ENCODE data around the gene ZBED6. TPM values are rescaled to one million over a fixed set of nuclear protein-coding genes. Genes with fewer than 3 reads are reported as not detected.
A peak's percentile ranks its signal among the peaks of the same experiment; 100 is the strongest.

Gene ZBED6
- polyA plus RNA-seq, 1 of the 3 experiments (the other 2 are of a cell fraction) = 2.5 TPM

- peaks cover 30 to 37% of the 10 kb centered on the region in 2 experiments for H3K36me3 ChIP-seq (replicated peaks in 1 of 2; ENCODE audit: control insufficient read depth in 1 of 2, insufficient read depth in 2 of 2, low read length in 1 of 2)
- no peaks in the 10 kb centered on the region for H3K9me3 ChIP-seq
- no peak for TF ChIP-seq REST (IDR thresholded peaks at IDR 0.05; ENCODE audit: low read depth, low read length)
- TF ChIP-seq PBX3 (IDR thresholded peaks at IDR 0.05) = no peak
- no peak for TF ChIP-seq NFIC (IDR thresholded peaks at IDR 0.05; ENCODE audit: borderline replicate concordance)
- TF ChIP-seq ELF1 (IDR thresholded peaks at IDR 0.05) = no peak
- TF ChIP-seq MXI1 (IDR thresholded peaks at IDR 0.05; ENCODE audit: low read depth, low read length) = no peak
- no peak for TF ChIP-seq MEF2A (IDR thresholded peaks at IDR 0.05; ENCODE audit: borderline replicate concordance, low read depth)
- no peak for TF ChIP-seq GABPA (IDR thresholded peaks at IDR 0.05; ENCODE audit: low read depth)
- no peak for TF ChIP-seq USF1 (IDR thresholded peaks at IDR 0.05; ENCODE audit: borderline replicate concordance, low read depth)
- TF ChIP-seq RAD21 (IDR thresholded peaks at IDR 0.05; ENCODE audit: low read length) = no peak
- no peak for TF ChIP-seq MAX (IDR thresholded peaks at IDR 0.05; ENCODE audit: low read depth)
- TF ChIP-seq ZBTB33 (IDR thresholded peaks at IDR 0.05; ENCODE audit: borderline replicate concordance, low read depth) = no peak
- TF ChIP-seq NRF1 (IDR thresholded peaks at IDR 0.05; ENCODE audit: low read depth, low read length) = no peak
- TF ChIP-seq GATA2 (CRISPR knock-in tag; IDR thresholded peaks at IDR 0.05) = no peak
- no peak for TF ChIP-seq SIN3A (IDR thresholded peaks at IDR 0.05; ENCODE audit: borderline replicate concordance, low read depth, low read length)
- TF ChIP-seq RCOR1 (IDR thresholded peaks at IDR 0.05; ENCODE audit: low read length) = no peak
- H4K20me1 ChIP-seq (ENCODE audit: insufficient read depth) = peaks cover 36% of the 10 kb centered on the region
- H3F3A ChIP-seq (replicated peaks; ENCODE audit: insufficient read depth) = peaks cover 11% of the 10 kb centered on the region
- H3K4me2 ChIP-seq = peak overlapping the region; percentile 95
- H3K27ac ChIP-seq (ENCODE audit: low read depth in 2 of 2, low read length in 1 of 2) = peak overlapping the region; percentile 79 to 97
- ChIA-PET CTCF (interaction anchor here (1.0 to 2.6 kb wide), 2 partner anchors 93 to 334 kb away, joined by 3 to 12 read pairs; no protein-coding TSS in a partner anchor), POLR2A (no interaction called here)
- peak overlapping the region; percentile 97 for H3K9ac ChIP-seq
- no peaks in the 10 kb centered on the region for H3K9me2 ChIP-seq
- H3K4me3 ChIP-seq (ENCODE audit: low read depth in 2 of 2, low read length in 1 of 2) = peak overlapping the region; percentile 69 to 93
- WGBS (ENCODE audit: low lambda C conversion rate) = 78% methylated on average over 19 of the region's 19 CpGs
- peaks cover 40% of the 10 kb centered on the region for H3K79me2 ChIP-seq (ENCODE audit: insufficient read depth)
- H2AFZ ChIP-seq (ENCODE audit: low read depth) = peak overlapping the region; percentile 98
- peaks cover 18 to 27% of the 10 kb centered on the region in 2 experiments; a peak in 3 of 4 replicates for H3K4me1 ChIP-seq (ENCODE audit: control insufficient read depth in 1 of 2, insufficient read depth in 2 of 2, low read depth in 1 of 2, low read length in 1 of 2)
- DNase-seq = no peak
- no peaks in the 10 kb centered on the region for H3K27me3 ChIP-seq (ENCODE audit: insufficient read depth)
These were observed 521 bp upstream of the ZBED6 start for GRCh38 chr1:203794764-203795440.

Data from SK-N-SH (cell line).